Uterus (tissue), 4 donors: Measurements from ENCODE around the gene DUSP7. TPM values are rescaled to one million over a fixed set of nuclear protein-coding genes. Genes with fewer than 3 reads are reported as not detected.

ENCODE experiments used
- DNase-seq, 2 donors: peaks; one replicate each; pipeline ENCODE4 v3.0.0-alpha.2; 2019 to 2020
- H3K27ac ChIP-seq, 2 donors: fragments of 200-600 bp; sonication (generic); 1 replicate in 1 of 2; 2 replicates in 1 of 2; pipeline ENCODE4 v1.5.1; 2016 to 2018
- H3K27me3 ChIP-seq, 2 donors: fragments of 200-600 bp; sonication (generic); one replicate each; pipeline ENCODE4 v1.5.1; 2018 to 2019; ENCODE audit warnings: control low read depth in 1 of 2
- H3K36me3 ChIP-seq, 2 donors: fragments of 200-600 bp; sonication (generic); one replicate each; pipeline ENCODE4 v1.5.1; 2019; ENCODE audit warnings: control low read depth in 1 of 2
- H3K4me1 ChIP-seq, 2 donors: fragments of 200-600 bp; sonication (generic); one replicate each; pipeline ENCODE4 v1.5.1; 2018 to 2019; ENCODE audit warnings: control low read depth in 1 of 2
- H3K4me3 ChIP-seq, 2 donors: fragments of 200-600 bp; sonication (generic); 1 replicate in 1 of 2; 2 replicates in 1 of 2; pipeline ENCODE4 v1.5.1; 2018 to 2019; ENCODE audit warnings: mild to moderate bottlenecking in 1 of 2
- H3K9me3 ChIP-seq, 2 donors: fragments of 200-600 bp; sonication (generic); one replicate each; pipeline ENCODE4 v1.5.1; 2019; ENCODE audit warnings: control low read depth in 1 of 2
- CTCF ChIP-seq, 4 experiments: fragments of 200-600 bp in 2 of 4; fragments of 450-650 bp in 2 of 4; sonication (generic) in 2 of 4; IDR thresholded peaks; one replicate each; pipeline ENCODE4 v1.5.1; 2016 to 2019; ENCODE audit warnings: antibody characterized with exemption in 4 of 4, mild to moderate bottlenecking in 2 of 4, moderate library complexity in 1 of 4
- POLR2A ChIP-seq, 2 donors: fragments of 450-650 bp; IDR thresholded peaks; one replicate each; pipeline ENCODE4 v1.6.1; 2016; ENCODE audit warnings: antibody characterized with exemption in 2 of 2, mild to moderate bottlenecking in 1 of 2, moderate library complexity in 1 of 2
- intact Hi-C: fragments of 100-400 bp; cut with DNase I; formaldehyde crosslinking; loops from one replicate; pipeline ENCODE4 v1.15.1; 2023; ENCODE audit warnings: low total_unique reads
- total RNA-seq, 4 donors: library from RNA; depleted of rRNA in 3 of 4; stranded (reverse); fragments of >200 nt in 3 of 4; gene quantifications; one replicate each; pipeline versions ENCODE4 v1.1.0 to v1.2.4, GENCODE V29; 2014 to 2023
- donor health status: DM: yes; HTN: yes; CAD: no.

Gene DUSP7
- total RNA-seq, 4 donors from 2014 or later: 5.6 to 39.1 (median 12.3) TPM

GRCh38 chr3:52032702-52033408 lies 23.5 kb downstream of the DUSP7 start:
- H3K9me3 ChIP-seq: no peaks in the 10 kb centered on the region
- H3K27ac ChIP-seq: no peak overlapping the region
- intact Hi-C loops: no loop called here

GRCh38 chr3:52031896-52032295 lies 24.5 kb downstream of the DUSP7 start:
- Histone ChIP-seq H3K27me3 (no peaks in the 10 kb centered on the region), H3K9me3 (no peaks in the 10 kb centered on the region), H3K27ac (no peak overlapping the region), H3K4me3 (no peak overlapping the region), H3K4me1 (no peaks in the 10 kb centered on the region), H3K36me3 (no peaks in the 10 kb centered on the region)
- TF ChIP-seq CTCF (IDR thresholded peaks at IDR 0.05): no peak
- TF ChIP-seq POLR2A (IDR thresholded peaks at IDR 0.05): no peak
- intact Hi-C loops: no loop called here
- no peak for DNase-seq

More at GRCh38 chr3:52032702-52033408, 23.5 kb downstream of the DUSP7 start:
- no peaks in the 10 kb centered on the region for H3K36me3 ChIP-seq
- no peaks in the 10 kb centered on the region for H3K27me3 ChIP-seq
- no peak for DNase-seq
- H3K4me1 ChIP-seq: no peaks in the 10 kb centered on the region
- H3K4me3 ChIP-seq: no peak overlapping the region
- TF ChIP-seq CTCF (IDR thresholded peaks at IDR 0.05) (no peak), POLR2A (IDR thresholded peaks at IDR 0.05) (no peak)

- Histone ChIP-seq H3K4me3 (no peak overlapping the region), H3K27me3 (no peaks in the 10 kb centered on the region), H3K36me3 (no peaks in the 10 kb centered on the region), H3K9me3 (no peaks in the 10 kb centered on the region), H3K27ac (no peak overlapping the region), H3K4me1 (no peaks in the 10 kb centered on the region)
- no peak for DNase-seq
- intact Hi-C loops: no loop called here
- no peak for TF ChIP-seq POLR2A (IDR thresholded peaks at IDR 0.05)
- no peak for TF ChIP-seq CTCF (IDR thresholded peaks at IDR 0.05)
Measured at GRCh38 chr3:52030714-52031310, 25.6 kb downstream of the DUSP7 start.

- H3K4me1 ChIP-seq: no peaks in the 10 kb centered on the region
- no peaks in the 10 kb centered on the region for H3K9me3 ChIP-seq
- no peak overlapping the region for H3K27ac ChIP-seq
- no peak for DNase-seq
- no peaks in the 10 kb centered on the region for H3K36me3 ChIP-seq
- intact Hi-C loops: no loop called here
- no peaks in the 10 kb centered on the region for H3K27me3 ChIP-seq
- TF ChIP-seq POLR2A (IDR thresholded peaks at IDR 0.05) (no peak), CTCF (IDR thresholded peaks at IDR 0.05) (no peak)
- H3K4me3 ChIP-seq: no peak overlapping the region
Measured at GRCh38 chr3:52029535-52029934, 26.8 kb downstream of the DUSP7 start.

- H3K27ac ChIP-seq: no peak overlapping the region
- TF ChIP-seq POLR2A (IDR thresholded peaks at IDR 0.05) (no peak), CTCF (IDR thresholded peaks at IDR 0.05) (no peak)
- no peaks in the 10 kb centered on the region for H3K27me3 ChIP-seq
- DNase-seq: no peak
- intact Hi-C loops: no loop called here
- H3K4me1 ChIP-seq: no peaks in the 10 kb centered on the region
- H3K36me3 ChIP-seq: no peaks in the 10 kb centered on the region
- no peak overlapping the region for H3K4me3 ChIP-seq
- H3K9me3 ChIP-seq: no peaks in the 10 kb centered on the region
Measured at GRCh38 chr3:52029053-52029452, 27.3 kb downstream of the DUSP7 start.
